Naive thymus-derived CD8-positive, alpha-beta T cell (primary cell): Measurements from ENCODE around the gene CRYL1. TPM values are rescaled to one million over a fixed set of nuclear protein-coding genes. Genes with fewer than 3 reads are reported as not detected.
A peak's percentile ranks its signal among the peaks of the same experiment; 100 is the strongest.

Source experiments
- ATAC-seq, 2 donors: fragments of 150-1000 bp; cut with Tn5 transposase in 1 of 2; sonication (Bioruptor Pico), chemical (Tn5 transposase) in 1 of 2; 1 replicate in 1 of 2; 2 replicates in 1 of 2; pipeline ENCODE4 v1.10.0; 2021; ENCODE audit warnings: mild to moderate bottlenecking in 2 of 2, moderate library complexity in 2 of 2
- POLR2A ChIA-PET: fragments of 350-600 bp; sonication (Branson Sonifier 250); formaldehyde crosslinking; loops from one replicate; lab custom pipeline; 2021; ENCODE audit warnings: antibody characterized with exemption; lab: Charles Lee
- DNase-seq, 10 donors: peaks; one replicate each; pipeline versions ENCODE4 v3.0.0 to v3.0.0-alpha.2; 2020 to 2022
- H3K27ac Mint-ChIP-seq, 10 donors: one replicate each; pipeline ENCODE4 v1.8.0; 2020 to 2022; ENCODE audit warnings: mild to moderate bottlenecking in 10 of 10, mixed read lengths in 10 of 10, moderate library complexity in 4 of 10, inconsistent platforms in 1 of 10
- H3K27me3 Mint-ChIP-seq, 5 donors: one replicate each; pipeline ENCODE4 v1.8.0; 2021 to 2022; ENCODE audit warnings: mixed read lengths in 5 of 5
- H3K36me3 Mint-ChIP-seq, 3 donors: one replicate each; pipeline ENCODE4 v1.8.0; 2020 to 2022; ENCODE audit warnings: mixed read lengths in 3 of 3, mild to moderate bottlenecking in 2 of 3, inconsistent platforms in 1 of 3
- H3K4me1 Mint-ChIP-seq, 4 donors: one replicate each; pipeline ENCODE4 v1.8.0; 2021 to 2022; ENCODE audit warnings: mixed read lengths in 4 of 4
- H3K4me3 Mint-ChIP-seq, 10 donors: one replicate each; pipeline ENCODE4 v1.8.0; 2020 to 2022; ENCODE audit warnings: mild to moderate bottlenecking in 10 of 10, mixed read lengths in 10 of 10, moderate library complexity in 6 of 10, inconsistent platforms in 1 of 10
- H3K9me3 Mint-ChIP-seq, 9 donors: one replicate each; pipeline ENCODE4 v1.8.0; 2020 to 2022; ENCODE audit warnings: mixed read lengths in 9 of 9, mild to moderate bottlenecking in 3 of 9, inconsistent platforms in 1 of 9, moderate library complexity in 1 of 9
- polyA plus RNA-seq, 3 donors: library from polyadenylated mRNA; unstranded; fragments of 300-500 nt; fragmentation: Illumina TruSeq; gene quantifications; one replicate each; pipeline ENCODE4 v1.2.3, GENCODE V29; 2021
- total RNA-seq, 8 experiments: library from RNA in 2 of 8; stranded (reverse) in 2 of 8; gene quantifications; one replicate each; pipeline ENCODE4 v1.2.3 and lab custom pipeline; 2021 to 2026

The CRYL1 gene
- total and polyA plus RNA-seq, 5 experiments from 2014 or later: 13.5 to 38.3 (median 27.8) TPM

DNA sequence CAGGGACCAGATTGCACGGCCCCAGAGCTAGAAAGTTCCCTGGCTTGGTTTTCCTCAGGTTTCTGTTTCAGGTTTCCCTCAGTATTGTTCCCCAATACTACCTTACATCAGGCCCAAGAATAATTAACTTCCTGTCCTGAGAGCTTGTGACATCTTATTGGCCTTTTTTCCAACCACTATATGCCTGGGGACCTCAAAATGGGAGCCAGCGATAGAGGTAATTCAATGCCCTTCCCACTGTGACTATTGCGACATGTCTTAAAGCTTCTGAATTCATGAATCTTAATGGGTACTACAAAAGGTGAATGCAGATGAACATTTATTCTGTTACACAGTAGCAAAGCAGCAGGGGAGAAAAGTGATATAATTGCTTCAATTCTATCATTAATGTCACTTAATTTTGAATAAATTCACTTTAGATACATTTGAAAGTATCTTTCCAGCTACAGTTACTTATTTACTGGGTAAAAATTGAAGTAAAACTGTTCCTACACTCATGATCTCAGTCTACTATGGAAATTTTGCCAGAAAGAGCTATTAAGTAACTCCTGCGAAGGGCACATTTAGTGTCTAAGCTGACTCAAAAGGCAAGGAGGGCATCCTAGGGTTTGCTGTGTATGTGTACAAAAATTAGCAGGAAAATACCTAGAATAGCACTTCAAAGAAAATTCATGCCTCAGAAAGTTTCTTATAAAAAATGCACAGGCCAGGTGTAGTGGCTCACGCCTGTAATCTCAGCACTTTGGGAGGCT lies 4.1 kb downstream of the CRYL1 start:
- no peak overlapping the region for H3K4me3 Mint-ChIP-seq
- H3K9me3 Mint-ChIP-seq: no peaks in the 10 kb centered on the region
- peaks cover 15 to 42% (median 27%) of the 10 kb centered on the region in 4 donors for H3K4me1 Mint-ChIP-seq
- ATAC-seq (no peak), DNase-seq (no peak)
- peaks cover 0 to 2% (median 0%) of the 10 kb centered on the region in 3 donors for H3K36me3 Mint-ChIP-seq
- POLR2A ChIA-PET: no interaction called here
- H3K27ac Mint-ChIP-seq: peak overlapping the region in 1 of 10 donors; percentile 87
- no peaks in the 10 kb centered on the region for H3K27me3 Mint-ChIP-seq

DNA sequence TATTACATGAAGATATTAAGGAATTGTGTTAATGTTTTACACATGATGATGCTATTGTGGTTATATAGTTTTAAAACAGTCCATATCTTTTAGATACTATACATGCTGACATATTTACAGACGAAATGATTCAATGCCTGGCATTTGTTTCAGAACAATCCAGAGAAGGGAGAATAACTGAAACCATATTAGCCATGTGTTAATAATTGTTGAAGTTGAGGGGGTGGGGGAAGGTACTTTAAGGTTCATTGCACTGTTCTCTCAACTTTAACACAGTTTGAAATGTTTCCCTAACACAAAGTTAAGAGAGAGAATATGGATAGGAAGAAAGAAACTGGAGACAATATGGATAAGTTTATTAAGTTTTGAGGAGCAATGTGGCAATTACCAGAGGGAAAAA lies 5.8 kb downstream of the CRYL1 start:
- Mint-ChIP-seq H3K27ac (no peak overlapping the region), H3K4me3 (no peak overlapping the region), H3K36me3 (peaks cover 0 to 3% (median 0%) of the 10 kb centered on the region in 3 donors), H3K27me3 (no peaks in the 10 kb centered on the region), H3K4me1 (peaks cover 13 to 31% (median 19%) of the 10 kb centered on the region in 4 donors), H3K9me3 (no peaks in the 10 kb centered on the region)
- POLR2A ChIA-PET: no interaction called here
- ATAC-seq: no peak
- DNase-seq: no peak

- Mint-ChIP-seq H3K27me3 (no peaks in the 10 kb centered on the region), H3K27ac (peak overlapping the region in 1 of 10 donors; percentile 25)
Observed at GRCh38 chr13:20518660-20519100, 7.0 kb downstream of the CRYL1 start.

DNA sequence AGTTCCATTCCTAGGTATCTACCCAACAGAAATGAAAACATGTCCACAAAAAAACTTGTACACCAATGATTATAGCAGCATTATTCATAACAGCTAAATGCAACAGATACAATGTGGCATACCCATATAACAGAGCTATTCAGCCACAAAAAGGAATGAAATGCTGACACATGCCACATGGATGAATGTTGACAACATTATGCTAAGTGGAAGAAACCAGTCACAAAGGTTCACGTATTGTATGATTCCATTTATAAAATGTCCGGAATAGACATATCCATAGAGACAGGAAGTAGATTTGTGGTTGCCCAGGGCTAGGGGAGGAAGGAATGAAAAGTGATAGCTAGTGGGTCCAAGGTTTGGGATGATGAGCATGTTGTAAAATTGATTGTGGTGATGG lies 10.8 kb downstream of the CRYL1 start:
- DNase-seq (no peak), ATAC-seq (no peak)
- POLR2A ChIA-PET: no interaction called here
- no peak overlapping the region for H3K4me3 Mint-ChIP-seq
- no peaks in the 10 kb centered on the region for H3K9me3 Mint-ChIP-seq
- peaks cover 0 to 12% (median 6%) of the 10 kb centered on the region in 4 donors for H3K4me1 Mint-ChIP-seq
- H3K27ac Mint-ChIP-seq: no peak overlapping the region
- H3K27me3 Mint-ChIP-seq: no peaks in the 10 kb centered on the region
- peaks cover 6 to 29% (median 15%) of the 10 kb centered on the region in 3 donors for H3K36me3 Mint-ChIP-seq

More at GRCh38 chr13:20518660-20519100, 7.0 kb downstream of the CRYL1 start:
- H3K36me3 Mint-ChIP-seq: peaks cover 0 to 6% (median 0%) of the 10 kb centered on the region in 3 donors
- H3K4me3 Mint-ChIP-seq: no peak overlapping the region
- H3K9me3 Mint-ChIP-seq: no peaks in the 10 kb centered on the region
- POLR2A ChIA-PET: no interaction called here
- H3K4me1 Mint-ChIP-seq: peaks cover 6 to 22% (median 11%) of the 10 kb centered on the region in 4 donors
- no peak for ATAC-seq
- no peak for DNase-seq

GRCh38 chr13:20513466-20513995 lies 12.1 kb downstream of the CRYL1 start:
- peaks cover 6 to 38% (median 19%) of the 10 kb centered on the region in 3 donors for H3K36me3 Mint-ChIP-seq
- no peak overlapping the region for H3K4me3 Mint-ChIP-seq
- H3K4me1 Mint-ChIP-seq: peaks cover 0 to 7% (median 3%) of the 10 kb centered on the region in 4 donors
- POLR2A ChIA-PET: interaction anchor here (0.7 kb wide), 1 partner anchor 341 kb away, joined by 5 read pairs; no protein-coding TSS in a partner anchor
- DNase-seq (no peak), ATAC-seq (no peak)
- no peaks in the 10 kb centered on the region for H3K9me3 Mint-ChIP-seq
- no peak overlapping the region for H3K27ac Mint-ChIP-seq
- no peaks in the 10 kb centered on the region for H3K27me3 Mint-ChIP-seq

DNA sequence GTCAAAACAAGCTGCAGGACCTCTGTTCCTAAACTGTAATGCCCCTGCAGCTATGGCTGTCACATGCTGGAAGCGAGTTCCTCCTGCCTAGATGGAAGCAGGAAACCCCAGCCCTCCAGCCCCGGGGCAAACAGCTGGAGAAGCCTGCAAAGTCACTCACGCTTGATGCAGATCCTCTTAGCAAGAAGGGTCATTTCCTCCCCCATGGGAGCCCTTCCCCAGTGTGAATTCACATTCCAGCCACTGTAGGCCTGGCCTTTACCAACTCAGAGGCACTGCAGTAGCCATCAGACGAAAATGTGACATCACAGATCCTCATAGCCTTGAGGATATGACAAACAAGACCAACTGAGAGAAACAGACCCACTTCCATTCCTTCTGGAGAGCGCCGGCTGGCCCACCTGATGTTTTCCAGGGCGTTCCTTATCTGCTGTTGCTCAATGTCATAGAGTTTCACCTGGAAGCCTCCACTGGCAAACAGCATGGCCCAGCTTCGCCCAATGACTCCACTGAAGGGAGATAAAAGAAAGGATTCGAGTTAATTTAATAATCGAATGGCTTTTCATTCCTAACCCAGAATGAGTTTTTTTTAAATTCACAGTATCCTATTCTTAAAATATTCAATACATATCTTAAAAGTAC lies 13.5 kb downstream of the CRYL1 start:
- POLR2A ChIA-PET: no interaction called here
- Mint-ChIP-seq H3K27me3 (no peaks in the 10 kb centered on the region), H3K27ac (no peak overlapping the region), H3K4me3 (no peak overlapping the region), H3K9me3 (no peaks in the 10 kb centered on the region), H3K36me3 (peaks cover 6 to 41% (median 19%) of the 10 kb centered on the region in 3 donors), H3K4me1 (peaks cover 0 to 2% (median 0%) of the 10 kb centered on the region in 4 donors)
- no peak for ATAC-seq
- no peak for DNase-seq

DNA sequence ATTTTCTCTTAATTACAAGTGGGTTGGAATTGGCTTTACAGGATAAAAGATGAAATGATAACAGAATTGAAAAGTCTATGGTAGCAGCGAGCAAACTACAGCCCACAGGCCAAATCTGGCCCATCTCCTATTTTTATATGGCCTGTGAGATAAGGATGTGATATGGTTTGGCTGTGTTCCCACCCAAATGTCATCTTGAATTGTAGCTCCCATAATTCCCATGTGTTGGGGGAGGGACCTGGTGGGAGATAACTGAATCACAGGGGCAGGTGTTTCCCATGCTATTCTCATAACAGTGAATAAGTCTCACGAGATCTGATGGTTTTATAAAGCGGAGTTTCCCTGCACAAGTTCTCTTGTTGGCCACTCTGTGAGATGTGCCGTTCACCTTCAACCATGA lies 19.0 kb downstream of the CRYL1 start:
- Mint-ChIP-seq H3K27me3 (no peaks in the 10 kb centered on the region), H3K27ac (peak overlapping the region in 1 of 10 donors; percentile 51), H3K9me3 (no peaks in the 10 kb centered on the region), H3K4me1 (no peaks in the 10 kb centered on the region), H3K4me3 (no peak overlapping the region), H3K36me3 (peaks cover 2 to 53% (median 21%) of the 10 kb centered on the region in 3 donors)
- no peak for ATAC-seq
- POLR2A ChIA-PET: no interaction called here
- no peak for DNase-seq

- DNase-seq: no peak
- H3K9me3 Mint-ChIP-seq: peaks cover 0 to 3% (median 0%) of the 10 kb centered on the region in 9 donors
- peak overlapping the region in 2 of 10 donors; percentile 51 to 55 for H3K27ac Mint-ChIP-seq
- no peak overlapping the region for H3K4me3 Mint-ChIP-seq
- H3K36me3 Mint-ChIP-seq: peaks cover 5 to 45% (median 15%) of the 10 kb centered on the region in 3 donors
- no peaks in the 10 kb centered on the region for H3K27me3 Mint-ChIP-seq
- no peak for ATAC-seq
- H3K4me1 Mint-ChIP-seq: peaks cover 0 to 2% (median 0%) of the 10 kb centered on the region in 4 donors
- POLR2A ChIA-PET: interaction anchor here (0.7 kb wide), 1 partner anchor 269 kb away, joined by 4 read pairs; no protein-coding TSS in a partner anchor
Observed at GRCh38 chr13:20505405-20506366, 20.0 kb downstream of the CRYL1 start.

DNA sequence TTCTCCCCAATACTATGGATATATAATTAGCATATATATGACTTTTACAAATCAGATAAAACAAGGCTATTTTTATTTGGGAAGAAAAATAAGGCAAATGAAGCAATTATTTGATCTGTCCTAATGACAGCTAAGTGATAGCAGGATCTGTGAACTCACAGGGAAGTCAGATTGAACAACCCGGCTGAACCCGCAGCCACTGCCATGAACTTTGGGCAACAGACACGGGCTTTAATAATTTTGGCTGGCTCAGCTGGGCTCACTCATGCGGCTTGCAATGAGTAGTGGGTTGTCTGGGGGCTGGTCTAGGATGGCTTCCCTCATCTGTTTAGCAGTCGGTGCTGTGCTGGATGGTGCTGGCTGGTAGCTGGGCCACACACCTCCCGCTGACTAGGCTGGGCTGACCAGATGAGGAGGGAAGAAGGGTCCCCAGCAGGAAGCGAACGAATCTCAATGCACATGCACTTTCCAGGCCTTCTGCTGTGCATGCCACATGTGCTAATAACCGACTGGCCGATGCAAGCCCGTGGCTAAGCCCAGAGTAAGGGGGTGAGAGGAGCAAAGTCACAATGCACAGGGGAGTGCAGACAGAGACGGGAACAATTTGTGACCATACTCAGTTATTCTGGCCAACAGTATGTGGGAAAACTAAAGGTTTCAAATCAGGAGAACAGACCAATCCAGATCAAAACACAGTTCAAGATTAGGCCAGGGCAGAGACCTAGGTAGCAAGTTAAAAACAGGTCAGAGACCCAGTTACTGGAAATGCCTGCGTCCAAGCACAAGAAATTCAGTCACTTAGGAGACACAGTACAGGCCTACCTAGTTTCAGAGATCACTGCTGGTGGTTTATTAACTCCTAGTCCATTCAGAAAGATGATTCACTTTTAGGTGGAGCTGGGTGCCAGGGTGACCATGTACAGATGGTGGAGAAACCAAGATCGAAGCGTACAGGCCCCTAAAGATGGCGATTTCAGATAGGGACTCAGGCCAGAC lies 22.3 kb downstream of the CRYL1 start:
- H3K4me1 Mint-ChIP-seq: peaks cover 0 to 2% (median 0%) of the 10 kb centered on the region in 4 donors
- POLR2A ChIA-PET: no interaction called here
- peaks cover 9 to 30% (median 18%) of the 10 kb centered on the region in 3 donors for H3K36me3 Mint-ChIP-seq
- no peak for ATAC-seq
- DNase-seq: no peak
- H3K4me3 Mint-ChIP-seq: no peak overlapping the region
- H3K27ac Mint-ChIP-seq: peak overlapping the region in 1 of 10 donors; percentile 43
- peaks cover 0 to 5% (median 2%) of the 10 kb centered on the region in 9 donors for H3K9me3 Mint-ChIP-seq
- H3K27me3 Mint-ChIP-seq: no peaks in the 10 kb centered on the region

GRCh38 chr13:20501592-20501991 lies 24.1 kb downstream of the CRYL1 start:
- Mint-ChIP-seq H3K4me1 (peaks cover 0 to 2% (median 0%) of the 10 kb centered on the region in 4 donors), H3K27ac (peak overlapping the region in 2 of 10 donors; percentile 29 to 56), H3K9me3 (peaks cover 0 to 5% (median 2%) of the 10 kb centered on the region in 9 donors), H3K36me3 (peaks cover 9 to 20% (median 18%) of the 10 kb centered on the region in 3 donors), H3K27me3 (no peaks in the 10 kb centered on the region), H3K4me3 (no peak overlapping the region)
- no peak for ATAC-seq
- DNase-seq: no peak
- POLR2A ChIA-PET: no interaction called here

- ATAC-seq (no peak), DNase-seq (no peak)
- no peaks in the 10 kb centered on the region for H3K27me3 Mint-ChIP-seq
- no peak overlapping the region for H3K4me3 Mint-ChIP-seq
- H3K9me3 Mint-ChIP-seq: peaks cover 0 to 5% (median 2%) of the 10 kb centered on the region in 9 donors
- peaks cover 0 to 2% (median 0%) of the 10 kb centered on the region in 4 donors for H3K4me1 Mint-ChIP-seq
- H3K27ac Mint-ChIP-seq: peak overlapping the region in 2 of 10 donors; percentile 30 to 74
- H3K36me3 Mint-ChIP-seq: peaks cover 9 to 18% (median 18%) of the 10 kb centered on the region in 3 donors
- POLR2A ChIA-PET: no interaction called here
Observed at GRCh38 chr13:20501120-20501519, 24.5 kb downstream of the CRYL1 start.
